ENCODE data around the gene TENM3. TPM values are rescaled to one million over a fixed set of nuclear protein-coding genes. Genes with fewer than 3 reads are reported as not detected.

Gene TENM3
- polyA plus RNA-seq, 1 experiment, result 9.2 TPM

DNA sequence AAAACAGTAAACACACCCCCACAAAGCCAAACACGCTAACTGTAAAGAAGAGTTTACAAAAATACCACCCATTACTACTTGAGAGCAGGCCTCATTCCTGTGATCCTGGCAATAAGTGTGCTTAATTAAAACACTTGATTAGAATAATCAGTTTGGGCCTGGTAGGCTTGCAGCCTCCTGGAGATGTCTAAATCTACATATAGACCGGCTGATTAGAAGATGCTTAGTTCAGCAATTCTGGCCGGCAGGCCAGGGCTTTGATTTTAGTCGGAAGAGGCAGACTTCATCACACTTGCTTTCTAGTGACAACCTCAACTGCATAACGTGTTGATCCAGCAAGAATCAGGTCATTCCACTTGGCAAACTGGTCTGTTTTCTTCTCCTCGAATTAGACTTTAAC lies 560.0 kb downstream of the TENM3 start:
- H3K36me3 ChIP-seq (ENCODE audit: control insufficient read depth, insufficient read depth, low read length), result no peaks in the 10 kb centered on the region
- H3K4me3 ChIP-seq (ENCODE audit: low read depth, low read length), result no peak overlapping the region
- H3K27me3 ChIP-seq (ENCODE audit: control insufficient read depth, insufficient read depth, low read length), result no peaks in the 10 kb centered on the region
- no peak for TF ChIP-seq CTCF (IDR thresholded peaks at IDR 0.05; ENCODE audit: insufficient read depth, low read depth, low read length)
- no peak for DNase-seq (ENCODE audit: low read depth)
- CTCF ChIA-PET, result no interaction called here
- POLR2A ChIA-PET, result no interaction called here

DNA sequence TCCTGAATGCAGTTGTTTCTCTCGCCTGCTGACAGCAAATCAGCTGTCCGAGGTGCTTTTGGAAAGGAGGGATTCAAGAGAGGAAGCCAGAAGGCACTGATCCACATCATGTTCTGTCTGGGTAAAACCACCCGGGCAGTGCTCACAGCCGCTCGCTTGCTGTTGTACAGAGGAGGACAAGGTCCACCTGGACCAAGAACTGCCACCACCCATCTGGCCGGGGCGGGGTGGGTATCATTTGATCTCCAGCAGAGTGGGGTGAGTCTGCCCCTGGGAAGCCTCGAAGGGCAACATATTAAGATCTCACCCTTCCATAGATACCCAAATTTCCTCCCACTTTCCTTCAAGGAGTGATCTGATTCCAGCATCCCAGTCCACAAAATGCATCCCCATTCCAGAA lies 560.9 kb downstream of the TENM3 start:
- no peaks in the 10 kb centered on the region for H3K36me3 ChIP-seq (ENCODE audit: control insufficient read depth, insufficient read depth, low read length)
- ChIA-PET POLR2A (no interaction called here), CTCF (no interaction called here)
- TF ChIP-seq CTCF (IDR thresholded peaks at IDR 0.05; ENCODE audit: insufficient read depth, low read depth, low read length), result no peak
- DNase-seq (ENCODE audit: low read depth), result no peak
- no peak overlapping the region for H3K4me3 ChIP-seq (ENCODE audit: low read depth, low read length)
- no peaks in the 10 kb centered on the region for H3K27me3 ChIP-seq (ENCODE audit: control insufficient read depth, insufficient read depth, low read length)

DNA sequence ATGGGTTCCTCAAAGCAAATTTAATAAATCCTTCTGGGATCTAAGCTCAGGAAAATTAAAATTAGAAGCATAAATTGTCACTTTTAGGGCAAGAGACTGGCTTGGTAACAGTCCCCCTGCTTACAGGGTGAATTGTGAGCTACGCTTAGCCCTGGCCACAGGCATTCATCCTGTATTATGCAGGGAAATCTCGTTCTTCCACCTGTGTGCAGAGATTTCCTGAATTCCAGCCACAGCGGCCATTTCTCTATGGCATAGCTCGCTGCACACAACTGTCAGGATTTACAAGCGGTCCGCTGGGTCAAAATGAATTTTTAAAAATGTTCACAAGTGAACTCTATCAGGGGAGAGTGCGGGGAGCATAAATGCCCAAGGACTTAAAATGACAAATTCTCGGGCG lies 562.1 kb downstream of the TENM3 start:
- DNase-seq (ENCODE audit: low read depth), result no peak
- H3K36me3 ChIP-seq (ENCODE audit: control insufficient read depth, insufficient read depth, low read length), result no peaks in the 10 kb centered on the region
- TF ChIP-seq CTCF (IDR thresholded peaks at IDR 0.05; ENCODE audit: insufficient read depth, low read depth, low read length), result no peak
- H3K27me3 ChIP-seq (ENCODE audit: control insufficient read depth, insufficient read depth, low read length), result no peaks in the 10 kb centered on the region
- H3K4me3 ChIP-seq (ENCODE audit: low read depth, low read length), result no peak overlapping the region
- CTCF ChIA-PET, result interaction anchor here (0.6 to 1.4 kb wide), 3 partner anchors 17 to 270 kb away, joined by 3 to 5 read pairs (median 4); no protein-coding TSS in a partner anchor
- POLR2A ChIA-PET, result no interaction called here

DNA sequence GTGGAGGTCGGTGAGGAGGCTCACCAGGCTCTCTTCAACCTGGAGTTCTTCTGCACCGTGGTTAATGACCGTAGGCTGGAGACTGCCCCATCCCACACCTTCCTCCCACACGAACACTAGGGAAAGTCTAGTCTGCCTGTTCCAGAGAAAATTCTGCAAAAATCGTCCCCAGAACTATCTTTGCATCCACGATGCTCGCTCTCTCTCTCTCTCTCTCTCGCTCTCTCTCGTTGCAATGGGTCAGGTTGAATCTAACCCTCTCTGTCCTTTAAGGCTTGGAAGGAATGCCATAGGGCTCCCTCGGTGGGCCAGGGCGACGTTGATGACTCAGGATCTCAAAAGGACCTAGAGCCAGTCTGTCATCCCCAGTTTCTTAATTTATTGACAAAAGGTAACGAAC lies 562.5 kb downstream of the TENM3 start:
- ChIA-PET POLR2A (no interaction called here), CTCF (interaction anchor here (0.6 to 1.4 kb wide), 2 partner anchors 17 to 270 kb away, joined by 4 to 5 read pairs; no protein-coding TSS in a partner anchor)
- Histone ChIP-seq H3K36me3 (ENCODE audit: control insufficient read depth, insufficient read depth, low read length) (no peaks in the 10 kb centered on the region), H3K27me3 (ENCODE audit: control insufficient read depth, insufficient read depth, low read length) (no peaks in the 10 kb centered on the region), H3K4me3 (ENCODE audit: low read depth, low read length) (no peak overlapping the region)
- TF ChIP-seq CTCF (IDR thresholded peaks at IDR 0.05; ENCODE audit: insufficient read depth, low read depth, low read length), result no peak
- DNase-seq (ENCODE audit: low read depth), result no peak

GRCh38 chr4:182806259-182807252 lies 563.4 kb downstream of the TENM3 start:
- H3K4me3 ChIP-seq (ENCODE audit: low read depth, low read length), result peak overlapping the region; percentile 49
- POLR2A ChIA-PET, result no interaction called here
- TF ChIP-seq CTCF (IDR thresholded peaks at IDR 0.05; ENCODE audit: insufficient read depth, low read depth, low read length), result peak; percentile 94
- H3K27me3 ChIP-seq (ENCODE audit: control insufficient read depth, insufficient read depth, low read length), result no peaks in the 10 kb centered on the region
- no peaks in the 10 kb centered on the region for H3K36me3 ChIP-seq (ENCODE audit: control insufficient read depth, insufficient read depth, low read length)
- no peak for DNase-seq (ENCODE audit: low read depth)
- CTCF ChIA-PET, result interaction anchor here (0.6 to 1.5 kb wide), 8 partner anchors 14 to 329 kb away, joined by 3 to 7 read pairs (median 3); no protein-coding TSS in a partner anchor

Data from BJ (cell line).